Measurements from ENCODE around the gene SEMA5B.
A peak's percentile ranks its signal among the peaks of the same experiment; 100 is the strongest.

SEMA5B gene

GRCh38 chr3:122977746-122978466 is 49.7 kb downstream of the SEMA5B start (continued):
- TF ChIP-seq ZBTB26 (tag by site-specific recombination; optimal IDR thresholded peaks at IDR 0.05) (peak; percentile 26), YY1 (tag by site-specific recombination; IDR thresholded peaks at IDR 0.05) (no peak), ZNF24 (tag by site-specific recombination; IDR thresholded peaks at IDR 0.05) (no peak; the same call in 1 of the 2 replicates), ZNF555 (tag by site-specific recombination; conservative IDR thresholded peaks at IDR 0.05) (no peak), ZNF658 (tag by site-specific recombination; IDR thresholded peaks at IDR 0.05) (no peak), FEZF1 (tag by site-specific recombination; IDR thresholded peaks at IDR 0.05) (no peak), ZNF510 (tag by site-specific recombination; IDR thresholded peaks at IDR 0.05; ENCODE audit: insufficient replicate concordance) (no peak), ZNF148 (tag by site-specific recombination; IDR thresholded peaks at IDR 0.05; ENCODE audit: borderline replicate concordance) (no peak), ZNF335 (tag by site-specific recombination; conservative IDR thresholded peaks at IDR 0.05) (peak; percentile 61; the same call in 1 of the 2 replicates), ZNF449 (tag by site-specific recombination; IDR thresholded peaks at IDR 0.05) (0 out of 2 replicates have a peak, but pooled peaks have one; percentile 10), ZNF157 (tag by site-specific recombination; IDR thresholded peaks at IDR 0.05) (no peak)
- TF ChIP-seq, protein P1, sequence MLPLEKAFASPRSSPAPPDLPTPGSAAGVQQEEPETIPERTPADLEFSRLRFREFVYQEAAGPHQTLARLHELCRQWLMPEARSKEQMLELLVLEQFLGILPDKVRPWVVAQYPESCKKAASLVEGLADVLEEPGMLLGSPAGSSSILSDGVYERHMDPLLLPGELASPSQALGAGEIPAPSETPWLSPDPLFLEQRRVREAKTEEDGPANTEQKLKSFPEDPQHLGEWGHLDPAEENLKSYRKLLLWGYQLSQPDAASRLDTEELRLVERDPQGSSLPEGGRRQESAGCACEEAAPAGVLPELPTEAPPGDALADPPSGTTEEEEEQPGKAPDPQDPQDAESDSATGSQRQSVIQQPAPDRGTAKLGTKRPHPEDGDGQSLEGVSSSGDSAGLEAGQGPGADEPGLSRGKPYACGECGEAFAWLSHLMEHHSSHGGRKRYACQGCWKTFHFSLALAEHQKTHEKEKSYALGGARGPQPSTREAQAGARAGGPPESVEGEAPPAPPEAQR (tag by site-specific recombination; IDR thresholded peaks at IDR 0.05), result no peak
- TF ChIP-seq, protein P2, sequence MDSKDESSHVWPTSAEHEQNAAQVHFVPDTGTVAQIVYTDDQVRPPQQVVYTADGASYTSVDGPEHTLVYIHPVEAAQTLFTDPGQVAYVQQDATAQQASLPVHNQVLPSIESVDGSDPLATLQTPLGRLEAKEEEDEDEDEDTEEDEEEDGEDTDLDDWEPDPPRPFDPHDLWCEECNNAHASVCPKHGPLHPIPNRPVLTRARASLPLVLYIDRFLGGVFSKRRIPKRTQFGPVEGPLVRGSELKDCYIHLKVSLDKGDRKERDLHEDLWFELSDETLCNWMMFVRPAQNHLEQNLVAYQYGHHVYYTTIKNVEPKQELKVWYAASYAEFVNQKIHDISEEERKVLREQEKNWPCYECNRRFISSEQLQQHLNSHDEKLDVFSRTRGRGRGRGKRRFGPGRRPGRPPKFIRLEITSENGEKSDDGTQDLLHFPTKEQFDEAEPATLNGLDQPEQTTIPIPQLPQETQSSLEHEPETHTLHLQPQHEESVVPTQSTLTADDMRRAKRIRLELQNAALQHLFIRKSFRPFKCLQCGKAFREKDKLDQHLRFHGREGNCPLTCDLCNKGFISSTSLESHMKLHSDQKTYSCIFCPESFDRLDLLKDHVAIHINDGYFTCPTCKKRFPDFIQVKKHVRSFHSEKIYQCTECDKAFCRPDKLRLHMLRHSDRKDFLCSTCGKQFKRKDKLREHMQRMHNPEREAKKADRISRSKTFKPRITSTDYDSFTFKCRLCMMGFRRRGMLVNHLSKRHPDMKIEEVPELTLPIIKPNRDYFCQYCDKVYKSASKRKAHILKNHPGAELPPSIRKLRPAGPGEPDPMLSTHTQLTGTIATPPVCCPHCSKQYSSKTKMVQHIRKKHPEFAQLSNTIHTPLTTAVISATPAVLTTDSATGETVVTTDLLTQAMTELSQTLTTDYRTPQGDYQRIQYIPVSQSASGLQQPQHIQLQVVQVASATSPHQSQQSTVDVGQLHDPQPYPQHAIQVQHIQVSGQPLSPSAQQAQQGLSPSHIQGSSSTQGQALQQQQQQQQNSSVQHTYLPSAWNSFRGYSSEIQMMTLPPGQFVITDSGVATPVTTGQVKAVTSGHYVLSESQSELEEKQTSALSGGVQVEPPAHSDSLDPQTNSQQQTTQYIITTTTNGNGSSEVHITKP (tag by site-specific recombination; IDR thresholded peaks at IDR 0.05), result peak; percentile 82
- TF ChIP-seq, protein P3, sequence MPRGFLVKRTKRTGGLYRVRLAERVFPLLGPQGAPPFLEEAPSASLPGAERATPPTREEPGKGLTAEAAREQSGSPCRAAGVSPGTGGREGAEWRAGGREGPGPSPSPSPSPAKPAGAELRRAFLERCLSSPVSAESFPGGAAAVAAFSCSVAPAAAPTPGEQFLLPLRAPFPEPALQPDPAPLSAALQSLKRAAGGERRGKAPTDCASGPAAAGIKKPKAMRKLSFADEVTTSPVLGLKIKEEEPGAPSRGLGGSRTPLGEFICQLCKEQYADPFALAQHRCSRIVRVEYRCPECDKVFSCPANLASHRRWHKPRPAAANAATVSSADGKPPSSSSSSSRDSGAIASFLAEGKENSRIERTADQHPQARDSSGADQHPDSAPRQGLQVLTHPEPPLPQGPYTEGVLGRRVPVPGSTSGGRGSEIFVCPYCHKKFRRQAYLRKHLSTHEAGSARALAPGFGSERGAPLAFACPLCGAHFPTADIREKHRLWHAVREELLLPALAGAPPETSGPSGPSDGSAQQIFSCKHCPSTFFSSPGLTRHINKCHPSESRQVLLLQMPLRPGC (tag by site-specific recombination; IDR thresholded peaks at IDR 0.05), result peak; percentile 12; the same call in 1 of the 2 replicates

All from HEK293 (cell line).